COLO829 (cell line): ENCODE results near the gene GNL1.

Experiments
- DNase-seq: peaks from one replicate; pipeline ENCODE4 v3.0.0; 2012; ENCODE audit warnings: low spot score

The GNL1 gene

DNA sequence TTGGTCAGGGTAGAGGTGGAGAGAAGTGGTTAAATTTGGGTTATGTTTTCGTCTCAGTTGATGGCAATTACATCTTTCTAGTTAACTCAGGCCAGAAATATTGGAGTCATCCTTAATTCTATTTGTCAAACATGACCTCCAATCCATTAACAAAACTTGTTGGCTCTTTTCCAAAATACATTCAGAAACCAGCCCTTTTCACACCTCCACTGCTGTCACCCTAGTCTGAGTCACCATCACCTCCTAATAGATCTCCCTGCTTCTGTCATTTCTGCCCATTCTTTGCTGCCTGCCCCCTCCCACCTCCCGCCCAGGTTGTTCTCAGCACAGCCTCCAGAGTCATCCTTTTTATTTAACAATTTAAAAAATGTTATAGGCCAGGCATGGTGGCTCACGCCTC is 12.0 kb upstream of the GNL1 start:
- DNase-seq, result no peak

DNA sequence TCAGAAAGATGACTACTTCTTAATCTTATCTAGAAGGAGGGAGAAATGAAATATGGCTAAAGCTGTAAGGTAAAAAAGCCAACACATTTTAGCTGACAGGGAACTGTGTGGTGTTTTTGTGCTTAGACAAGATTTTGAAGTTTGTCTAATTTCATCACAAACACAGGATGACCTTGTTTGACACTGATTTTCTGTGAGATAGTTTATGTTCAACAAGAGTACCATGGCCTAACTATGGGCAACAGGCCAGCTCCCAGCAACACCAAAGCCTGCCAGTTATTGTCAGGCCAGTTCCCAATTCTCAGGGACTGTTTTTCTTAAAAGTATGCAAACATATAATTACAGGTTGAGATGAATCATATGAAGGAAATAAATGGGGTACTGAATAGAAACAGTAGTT is 9.5 kb upstream of the GNL1 start:
- DNase-seq, result no peak

GRCh38 chr6:30564114-30564513 is 7.8 kb upstream of the GNL1 start:
- no peak for DNase-seq

- no peak for DNase-seq
Observed at GRCh38 chr6:30562470-30563425, 6.5 kb upstream of the GNL1 start.

- DNase-seq, result no peak
Observed at GRCh38 chr6:30560930-30561329, 4.6 kb upstream of the GNL1 start.

DNA sequence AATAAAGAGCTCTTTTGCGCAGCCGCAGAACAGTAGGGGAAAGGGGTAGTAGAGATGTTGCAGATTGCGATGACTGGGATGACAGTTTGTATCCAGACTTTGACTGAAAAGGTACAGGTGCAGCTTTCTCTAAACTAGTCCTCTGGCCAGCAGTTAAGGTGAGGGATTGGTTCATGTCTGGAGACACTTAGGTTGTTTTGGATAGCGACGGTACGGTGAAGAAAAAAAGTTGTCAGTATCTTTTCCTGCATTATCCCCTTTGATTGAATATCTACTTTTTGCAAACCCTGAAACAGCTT is 1.3 kb upstream of the GNL1 start:
- peak; percentile 67 for DNase-seq

GRCh38 chr6:30556906-30557682 is 805 bp upstream of the GNL1 start, which contains the start of gene PRR3:
Gene PRR3 (plus strand): TSS chr6:30557295. CDS start chr6:30557345, 50 bp downstream.
- peak; percentile 88 for DNase-seq

DNA sequence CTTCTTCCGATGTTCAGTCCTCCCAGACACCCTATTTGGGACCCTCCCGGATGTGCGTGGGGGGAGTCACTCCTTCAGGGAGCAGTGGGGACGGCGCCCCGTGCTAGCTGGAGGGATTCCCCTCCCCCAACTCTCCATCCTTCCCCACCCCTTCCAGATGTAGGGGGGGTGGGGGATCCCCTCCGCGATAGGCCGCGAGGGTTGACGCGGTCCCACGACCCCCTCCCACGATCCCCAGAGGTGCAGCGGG is 548 bp downstream of the GNL1 start:
- no peak for DNase-seq

- no peak for DNase-seq
Observed at GRCh38 chr6:30554962-30555815, 1.1 kb downstream of the GNL1 start.

DNA sequence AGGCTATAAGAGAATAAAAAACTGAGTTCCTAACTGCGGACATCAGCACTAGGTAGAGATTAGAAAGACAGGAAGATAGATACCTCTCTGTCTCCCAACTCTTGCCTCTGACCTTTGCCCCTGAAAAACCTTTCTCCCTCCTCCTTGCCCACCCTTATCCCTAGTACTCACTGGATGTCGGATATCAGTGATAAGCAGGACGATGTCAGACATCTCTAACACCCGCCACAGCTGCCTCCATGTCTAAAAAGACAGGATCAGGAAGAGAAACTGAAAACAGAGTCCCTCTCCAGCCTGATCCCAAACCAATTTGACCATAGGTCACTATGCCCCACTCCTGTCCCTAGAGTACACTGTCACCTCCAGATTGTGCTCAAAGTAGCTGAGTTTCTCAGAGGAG is 1.9 kb downstream of the GNL1 start:
- DNase-seq, result no peak

DNA sequence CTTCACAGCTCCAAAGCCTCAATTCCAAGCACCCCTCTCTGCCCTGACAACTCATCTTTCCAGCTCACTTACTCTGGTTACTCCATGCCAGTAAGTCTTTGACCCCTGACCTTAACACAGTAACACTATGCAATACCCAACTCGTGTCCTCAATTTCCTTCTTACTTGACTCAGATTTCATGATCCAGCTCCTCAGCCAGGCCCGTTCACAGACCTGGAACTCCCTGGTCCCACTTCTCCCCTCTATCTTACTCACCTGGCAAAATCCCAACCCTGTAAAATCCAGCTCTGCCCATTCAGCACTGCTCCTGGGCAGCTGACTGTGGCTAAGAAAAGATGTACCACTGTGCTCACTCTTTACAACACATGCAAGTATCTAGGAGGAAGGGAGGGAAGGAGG is 7.9 kb downstream of the GNL1 start:
- DNase-seq, result no peak

GRCh38 chr6:30547454-30547853 is 8.8 kb downstream of the GNL1 start:
- no peak for DNase-seq

GRCh38 chr6:30544666-30545272 is 11.5 kb downstream of the GNL1 start:
- DNase-seq, result peak; percentile 76

DNA sequence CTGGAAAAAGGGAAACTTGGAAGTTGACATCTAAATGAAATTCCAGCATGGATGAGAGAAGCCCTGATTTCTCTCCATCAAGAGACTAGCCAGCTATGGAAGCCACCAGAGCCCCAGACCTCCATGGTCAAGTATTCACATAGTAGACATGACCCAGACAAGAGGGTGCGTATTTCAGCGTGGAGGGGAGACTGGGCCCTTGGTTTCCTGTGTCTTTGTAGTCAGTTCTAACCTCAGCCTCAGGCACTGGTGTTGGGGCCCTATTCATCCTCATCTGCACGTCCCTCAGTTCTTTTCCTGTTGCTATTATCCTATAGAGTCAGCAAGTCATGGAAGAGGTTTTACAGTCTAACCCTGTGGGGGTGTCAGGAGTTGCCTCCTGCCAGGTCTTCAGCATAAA is 12.5 kb downstream of the GNL1 start:
- no peak for DNase-seq

- DNase-seq, result no peak
Observed at GRCh38 chr6:30542915-30543314, 13.4 kb downstream of the GNL1 start.

DNA sequence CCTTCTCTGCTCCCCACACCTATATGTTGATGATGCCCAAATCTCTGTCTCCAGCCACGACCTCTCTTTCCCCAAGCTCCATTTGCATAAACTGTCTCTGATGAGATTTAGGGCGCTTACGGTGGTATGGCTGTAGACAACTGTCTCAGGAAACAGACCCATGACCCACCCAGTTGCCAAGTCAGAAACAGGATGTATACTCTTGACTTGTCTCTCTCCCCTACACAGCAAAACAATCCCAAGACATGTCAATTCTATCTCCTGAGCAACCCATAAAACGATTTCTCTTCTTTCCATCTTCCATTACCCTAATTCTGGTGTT is 13.9 kb downstream of the GNL1 start:
- DNase-seq, result no peak

DNA sequence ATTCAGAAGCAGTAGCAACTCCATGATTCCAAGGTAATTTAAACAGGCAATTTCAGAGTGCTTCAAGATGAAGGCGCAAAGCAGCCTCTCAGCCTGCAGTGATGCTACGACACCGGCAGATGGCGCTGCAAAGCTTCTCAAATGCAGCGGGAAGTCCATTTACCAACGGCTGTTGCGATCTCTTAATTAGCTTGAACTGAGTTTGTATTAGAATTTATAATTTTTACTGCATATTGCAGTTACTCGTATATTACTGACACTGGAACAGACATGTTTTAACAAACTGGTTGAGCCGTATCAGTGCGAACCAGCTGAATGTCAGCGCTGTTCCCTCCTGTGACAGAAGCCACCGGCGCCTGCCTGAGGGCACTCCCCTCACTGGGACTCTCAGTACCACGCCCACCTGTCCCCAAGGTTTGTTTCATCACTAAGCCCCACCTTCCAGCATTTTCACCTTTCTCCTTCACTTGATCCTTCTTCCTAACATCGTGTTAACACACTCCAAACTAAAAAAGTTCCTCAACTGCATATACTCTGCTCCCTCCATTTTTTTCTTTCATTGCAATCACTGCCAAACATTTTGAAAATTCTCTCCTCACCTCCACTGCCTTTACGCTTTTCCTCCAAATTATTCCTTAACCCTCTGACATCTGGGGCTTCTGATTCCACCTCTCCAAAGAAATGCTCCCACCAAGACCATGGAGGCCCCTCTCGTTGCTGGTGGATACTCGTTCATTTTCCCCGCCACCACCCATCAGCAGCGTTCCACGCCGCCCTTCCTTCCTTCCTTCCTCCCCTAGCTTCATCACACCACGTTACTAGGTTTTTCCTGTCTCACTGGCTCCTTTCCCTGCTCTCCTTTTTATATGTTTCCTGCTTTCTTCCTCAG is 14.5 kb downstream of the GNL1 start:
- DNase-seq, result peak; percentile 79

GRCh38 chr6:30537931-30538330 is 18.4 kb downstream of the GNL1 start:
- no peak for DNase-seq

GRCh38 chr6:30533460-30534294 is 22.6 kb downstream of the GNL1 start:
- no peak for DNase-seq

DNA sequence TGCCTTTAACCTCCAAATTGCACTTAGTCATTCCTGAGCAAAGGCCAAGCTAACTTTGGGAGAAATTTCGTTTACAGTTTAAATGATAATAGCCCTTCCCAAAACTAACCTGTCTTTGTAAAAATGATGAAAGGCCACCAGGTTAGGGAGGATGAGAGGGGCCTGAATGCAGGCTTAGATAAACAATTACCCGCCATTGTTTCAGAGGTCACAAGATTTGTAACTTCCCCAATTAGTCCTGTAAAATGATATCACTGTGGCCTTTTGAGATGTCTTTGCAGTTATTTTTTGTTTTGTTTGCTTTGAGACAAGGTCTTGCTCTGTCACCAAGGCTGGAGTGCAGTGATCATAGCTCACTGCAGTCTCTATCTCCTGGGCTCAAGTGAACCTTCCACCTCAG is 26.3 kb downstream of the GNL1 start:
- no peak for DNase-seq
